ENCODE results near the gene ZMYM5. TPM values are rescaled to one million over a fixed set of nuclear protein-coding genes. Genes with fewer than 3 reads are reported as not detected.
"Not testable (repeated sequence)": the region's sequence is repeated elsewhere in the genome, so short reads cannot be mapped to it uniquely, and the experiment has no call there.

ZMYM5 gene
- total and polyA plus RNA-seq, 4 donors = 5.5 to 19.5 (median 11.6) TPM

DNA sequence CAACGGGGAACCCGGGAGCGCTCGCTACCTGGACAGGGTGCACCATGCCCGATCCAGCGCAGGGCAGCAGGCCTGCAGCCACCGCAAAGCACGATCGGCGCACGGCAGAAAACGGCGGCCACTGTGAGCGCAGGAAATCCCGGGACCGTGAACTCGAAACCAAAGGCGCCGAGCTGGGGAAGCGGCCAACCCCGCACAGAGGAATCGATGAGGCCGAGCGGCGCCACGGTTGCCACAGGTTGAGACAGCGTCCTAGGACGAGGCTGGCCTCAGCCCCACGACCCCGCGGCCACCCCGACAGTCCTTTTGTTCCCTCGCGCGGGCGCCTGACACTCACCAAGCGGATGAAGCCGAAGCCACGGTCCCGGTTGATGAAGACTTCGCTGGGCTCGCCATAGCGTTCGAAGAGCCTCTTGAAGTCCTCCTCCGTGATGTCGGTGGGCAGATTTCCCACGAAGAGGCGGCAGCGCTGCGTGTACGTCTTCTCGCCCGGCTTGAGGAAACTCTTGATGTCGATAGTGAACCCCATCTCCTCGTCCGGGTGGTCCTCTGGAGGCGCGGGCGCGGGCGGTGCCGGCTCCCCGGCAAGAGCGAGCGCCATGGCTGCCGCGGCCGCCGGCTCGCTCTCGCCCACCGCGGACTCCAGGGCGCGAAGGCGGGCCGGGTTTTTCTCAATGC lies 81.3 kb downstream of the ZMYM5 start:
- Histone ChIP-seq H3K27me3 (ENCODE audit: control insufficient read depth in 1 of 2, insufficient read depth in 2 of 2, low read length in 1 of 2) (no peaks in the 10 kb centered on the region), H3K4me3 (ENCODE audit: low read length in 2 of 2) (peak overlapping the region; percentile 81 to 87), H3K4me1 (ENCODE audit: control insufficient read depth in 1 of 2, insufficient read depth in 2 of 2, low read length in 2 of 2) (no peaks in the 10 kb centered on the region), H3K36me3 (ENCODE audit: control insufficient read depth in 1 of 2, insufficient read depth in 2 of 2, low read length in 1 of 2) (no peaks in the 10 kb centered on the region), H3K9me3 (ENCODE audit: control insufficient read depth, low read length) (no peaks in the 10 kb centered on the region), H3K27ac (ENCODE audit: low read depth in 1 of 2, low read length in 2 of 2) (peak overlapping the region; percentile 65 to 94)
- DNase-seq (peak; percentile 79 to 86), ATAC-seq (ENCODE audit: low FRiP score) (peak; percentile 87)
- WGBS, 2 donors = 0 to 1% methylated on average over 71 to 77 of the region's 77 CpGs
- intact Hi-C loops (cut with DNase I) = loop anchor here (5.0 to 10.0 kb wide), 4 partner anchors 80 to 175 kb away; partner anchors contain the start of genes ZMYM5 (in 2 of the 2), MPHOSPH8 (in 1 of the 2) and ZMYM2 (in 1 of the 2)

DNA sequence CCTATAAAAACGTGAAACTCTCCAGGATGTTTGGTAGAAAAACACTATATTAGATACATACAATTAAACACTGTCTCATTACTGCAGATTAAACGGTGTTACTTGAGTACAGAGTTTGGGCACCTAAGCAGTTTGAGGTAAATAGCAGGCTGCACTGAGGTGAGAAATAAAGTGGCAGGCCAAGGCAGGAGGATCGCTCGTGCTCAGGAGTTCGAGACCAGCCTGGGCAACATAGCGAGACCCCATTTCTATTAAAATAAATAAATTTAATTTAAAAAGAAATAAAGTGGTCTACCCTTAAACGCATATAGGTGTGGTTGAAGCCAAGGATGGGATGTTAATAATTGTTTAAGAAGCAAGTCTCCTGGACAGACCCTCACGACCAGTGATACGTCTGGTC lies 81.9 kb downstream of the ZMYM5 start:
- no peaks in the 10 kb centered on the region for H3K36me3 ChIP-seq (ENCODE audit: control insufficient read depth in 1 of 2, insufficient read depth in 2 of 2, low read length in 1 of 2)
- no peaks in the 10 kb centered on the region for H3K9me3 ChIP-seq (ENCODE audit: control insufficient read depth, low read length)
- H3K27ac ChIP-seq (ENCODE audit: low read depth in 1 of 2, low read length in 2 of 2) = peak overlapping the region in 1 of 2 donors; percentile 94
- WGBS, 2 donors = 9 to 13% methylated on average over 9 of the region's 9 CpGs
- H3K4me3 ChIP-seq (ENCODE audit: low read length in 2 of 2) = peak overlapping the region; percentile 81 to 87
- H3K27me3 ChIP-seq (ENCODE audit: control insufficient read depth in 1 of 2, insufficient read depth in 2 of 2, low read length in 1 of 2) = no peaks in the 10 kb centered on the region
- ATAC-seq (ENCODE audit: low FRiP score) (no peak), DNase-seq (no peak)
- no peaks in the 10 kb centered on the region for H3K4me1 ChIP-seq (ENCODE audit: control insufficient read depth in 1 of 2, insufficient read depth in 2 of 2, low read length in 2 of 2)
- intact Hi-C loops (cut with DNase I) = loop anchor here (5.0 to 10.0 kb wide), 4 partner anchors 81 to 176 kb away; partner anchors contain the start of genes ZMYM5 (in 2 of the 2), MPHOSPH8 (in 1 of the 2) and ZMYM2 (in 1 of the 2)

DNA sequence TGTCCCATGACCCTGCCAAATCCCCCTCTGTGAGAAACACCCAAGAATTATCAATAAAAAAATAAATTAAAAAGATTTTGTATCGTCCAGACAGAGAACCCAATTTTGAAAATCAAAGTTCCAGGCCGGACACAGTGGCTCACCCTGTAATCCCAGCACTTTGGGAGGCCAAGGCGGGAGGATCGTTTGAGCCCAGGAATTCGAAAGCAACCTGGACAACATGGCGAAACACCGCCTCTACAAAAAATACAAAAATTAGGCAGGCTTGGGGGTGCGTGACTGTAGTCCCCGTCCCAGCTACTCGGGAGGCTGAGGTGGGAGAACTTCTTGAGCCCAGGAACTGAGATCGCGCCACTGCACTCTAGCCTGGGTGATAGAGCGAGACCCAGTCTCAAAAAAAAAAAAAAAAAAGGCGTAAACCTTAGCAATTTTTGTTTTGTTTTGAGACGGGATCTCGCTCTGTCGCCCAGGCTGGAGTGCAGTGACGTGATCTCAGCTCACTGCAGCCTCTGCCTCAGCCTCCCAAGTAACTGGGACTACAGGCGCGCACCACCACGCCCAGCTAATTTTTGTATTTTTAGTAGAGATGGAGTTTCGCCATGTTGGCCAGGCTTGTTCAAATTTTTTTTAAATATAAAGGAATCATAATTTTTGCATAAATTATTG lies 82.6 kb downstream of the ZMYM5 start:
- not testable (repeated sequence) for H3K9me3 ChIP-seq (ENCODE audit: control insufficient read depth, low read length); H3K27ac ChIP-seq (ENCODE audit: low read depth in 1 of 2, low read length in 2 of 2); H3K27me3 ChIP-seq (ENCODE audit: control insufficient read depth in 1 of 2, insufficient read depth in 2 of 2, low read length in 1 of 2); ATAC-seq (ENCODE audit: low FRiP score); H3K4me1 ChIP-seq (ENCODE audit: control insufficient read depth in 1 of 2, insufficient read depth in 2 of 2, low read length in 2 of 2); DNase-seq; H3K36me3 ChIP-seq (ENCODE audit: control insufficient read depth in 1 of 2, insufficient read depth in 2 of 2, low read length in 1 of 2)
- 93 to 94% methylated on average over 22 of the region's 22 CpGs for WGBS, 2 donors
- peak overlapping the region in 1 of 2 donors; percentile 87 for H3K4me3 ChIP-seq (ENCODE audit: low read length in 2 of 2)
- intact Hi-C loops (cut with DNase I) = loop anchor here (5.0 to 10.0 kb wide), 4 partner anchors 81 to 176 kb away; partner anchors contain the start of genes ZMYM5 (in 2 of the 2), MPHOSPH8 (in 1 of the 2) and ZMYM2 (in 1 of the 2)

Other genes with a start within 250 kb of the ZMYM5 start
- gene MPHOSPH8, start 230.0 kb downstream of the ZMYM5 start, total RNA-seq = 10 to 100 TPM; 35.7 to 46.5 TPM
- 10 to 100 TPM; 33.6 to 52.7 TPM for gene MPHOSPH8, start 230.0 kb downstream of the ZMYM5 start, polyA plus RNA-seq
- 10 to 100 TPM; 44.9 to 61.3 TPM for gene PSPC1, start 80.7 kb downstream of the ZMYM5 start, total RNA-seq
- 10 to 100 TPM; 17.7 to 29.7 TPM for gene PSPC1, start 80.7 kb downstream of the ZMYM5 start, polyA plus RNA-seq
- 100 to 1,000 TPM in 1 of 2 donors, 10 to 100 TPM in 1; 80.7 to 118 TPM for gene ZMYM2, start 95.1 kb upstream of the ZMYM5 start, total RNA-seq
- 10 to 100 TPM; 12.9 to 32.8 TPM for gene ZMYM2, start 95.1 kb upstream of the ZMYM5 start, polyA plus RNA-seq